ENCODE data around the gene CBX1.
"Not testable (repeated sequence)": the region's sequence is repeated elsewhere in the genome, so short reads cannot be mapped to it uniquely, and the experiment has no call there.

Gene CBX1

DNA sequence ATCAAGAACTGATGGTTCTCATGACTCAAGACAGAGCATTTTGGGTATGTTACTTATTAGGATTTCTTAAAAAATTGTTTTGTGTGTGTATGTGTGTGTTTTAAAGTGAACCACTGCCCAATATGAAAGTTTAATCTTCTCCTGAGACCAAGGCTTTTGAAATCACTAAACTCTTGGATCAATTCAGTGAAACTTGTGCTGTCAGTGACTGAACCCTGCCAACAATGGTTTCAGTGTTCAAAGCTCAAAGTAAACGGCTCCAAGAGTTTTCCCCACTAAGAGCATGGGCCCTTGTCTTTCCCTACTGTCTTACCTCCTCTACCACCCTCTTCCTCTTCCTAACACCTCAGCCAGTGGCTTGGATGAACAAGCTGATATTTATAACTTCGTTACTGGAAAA, 31.1 kb downstream of the CBX1 start:
- DNase-seq = no peak

DNA sequence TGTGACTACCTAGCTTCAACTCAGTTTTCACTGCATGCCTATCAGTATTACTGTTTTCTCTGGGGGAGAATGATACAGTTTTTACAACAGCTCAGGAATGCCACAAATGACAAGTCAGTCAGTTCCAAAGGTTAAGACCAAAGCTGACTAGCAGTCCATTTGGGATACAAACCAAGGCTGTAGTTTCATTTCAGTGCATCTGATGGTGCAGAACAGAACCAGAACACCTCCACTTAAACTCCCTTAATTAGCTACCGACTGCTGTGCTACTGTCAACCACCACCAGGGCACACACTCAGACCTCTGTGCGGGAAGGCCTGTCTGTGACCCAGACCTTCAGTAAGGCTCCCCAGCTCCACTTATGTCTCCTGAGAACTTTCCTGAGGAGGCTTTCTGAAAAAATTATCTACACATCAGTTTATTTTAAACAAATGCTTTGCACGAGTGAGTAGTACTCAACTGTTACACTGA, 32.8 kb downstream of the CBX1 start:
- no peak for DNase-seq

GRCh38 chr17:48067808-48068207, 33.5 kb downstream of the CBX1 start:
- DNase-seq = not testable (repeated sequence)

- no peak for DNase-seq
Observed at GRCh38 chr17:48067245-48067644, 34.0 kb downstream of the CBX1 start.

DNA sequence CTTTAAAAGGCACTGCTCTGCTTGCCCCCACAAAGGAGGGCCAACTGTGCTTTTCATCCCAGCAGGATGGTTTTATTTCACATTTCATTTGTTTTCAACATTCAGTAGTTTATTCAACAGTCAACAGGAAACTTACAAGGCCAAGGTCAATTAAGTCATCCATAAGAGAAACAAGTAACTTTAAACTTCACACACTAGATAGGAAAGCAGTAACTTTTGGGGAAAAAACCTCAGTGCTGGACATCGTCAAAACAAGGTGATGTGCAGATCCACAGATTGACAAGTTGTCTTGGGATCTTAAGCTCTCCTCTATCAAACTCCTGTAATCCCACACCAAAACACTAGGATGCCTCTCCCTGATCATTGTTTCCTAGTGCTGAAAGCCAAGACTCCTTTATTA, 34.6 kb downstream of the CBX1 start:
- no peak for DNase-seq

- no peak for DNase-seq
Observed at GRCh38 chr17:48066192-48066591, 35.1 kb downstream of the CBX1 start.

DNA sequence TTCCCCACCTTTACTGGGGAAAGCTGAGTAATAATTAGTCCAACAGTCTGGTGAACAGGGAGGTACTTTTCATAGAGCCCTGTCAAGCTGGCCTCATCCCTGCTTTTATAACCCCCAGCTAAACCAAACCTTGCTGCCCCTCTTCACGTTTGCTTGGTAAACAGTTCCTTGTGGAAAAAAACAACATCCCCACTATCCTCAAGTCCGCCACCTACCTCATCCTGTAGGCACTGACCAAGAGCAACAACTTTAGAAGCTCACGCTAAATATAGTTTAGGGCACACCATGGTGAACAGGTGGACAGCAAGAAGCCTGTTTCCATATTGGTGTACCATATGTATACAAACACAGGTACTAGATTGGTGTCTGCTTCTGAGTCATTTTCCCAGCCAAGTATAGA, 36.6 kb downstream of the CBX1 start:
- no peak for DNase-seq

DNA sequence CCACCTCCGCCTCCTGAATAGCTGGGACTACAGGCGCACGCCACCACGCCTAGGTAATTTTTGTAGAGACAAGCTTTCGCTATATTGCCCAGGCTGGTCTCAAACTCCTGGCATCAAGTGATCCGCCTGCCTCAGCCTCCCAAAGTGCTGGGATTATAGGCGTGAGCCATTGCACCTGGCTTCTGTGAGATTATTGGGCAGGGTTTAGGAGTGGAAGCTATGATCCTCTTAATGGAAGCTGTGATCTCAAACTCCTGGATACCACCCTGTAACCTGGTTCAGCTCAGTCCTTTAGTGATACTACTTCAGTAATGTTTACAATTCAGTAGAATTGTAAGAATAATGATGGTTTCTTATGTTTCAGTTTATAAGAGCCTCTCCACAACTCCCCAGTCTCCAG, 39.0 kb downstream of the CBX1 start:
- DNase-seq = no peak

- no peak for DNase-seq
Observed at GRCh38 chr17:48060249-48060648, 41.0 kb downstream of the CBX1 start.

DNA sequence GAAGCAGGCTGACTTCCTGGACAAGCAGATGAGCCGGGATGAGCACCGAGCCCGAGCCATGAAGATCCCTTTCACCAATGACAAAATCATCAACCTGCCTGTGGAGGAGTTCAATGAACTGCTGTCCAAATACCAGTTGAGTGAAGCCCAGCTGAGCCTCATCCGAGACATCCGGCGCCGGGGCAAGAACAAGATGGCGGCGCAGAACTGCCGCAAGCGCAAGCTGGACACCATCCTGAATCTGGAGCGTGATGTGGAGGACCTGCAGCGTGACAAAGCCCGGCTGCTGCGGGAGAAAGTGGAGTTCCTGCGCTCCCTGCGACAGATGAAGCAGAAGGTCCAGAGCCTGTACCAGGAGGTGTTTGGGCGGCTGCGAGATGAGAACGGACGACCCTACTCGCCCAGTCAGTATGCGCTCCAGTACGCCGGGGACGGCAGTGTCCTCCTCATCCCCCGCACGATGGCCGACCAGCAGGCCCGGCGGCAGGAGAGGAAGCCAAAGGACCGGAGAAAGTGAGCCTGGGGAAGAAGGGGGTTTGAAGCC, 42.1 kb downstream of the CBX1 start:
- DNase-seq = no peak

DNA sequence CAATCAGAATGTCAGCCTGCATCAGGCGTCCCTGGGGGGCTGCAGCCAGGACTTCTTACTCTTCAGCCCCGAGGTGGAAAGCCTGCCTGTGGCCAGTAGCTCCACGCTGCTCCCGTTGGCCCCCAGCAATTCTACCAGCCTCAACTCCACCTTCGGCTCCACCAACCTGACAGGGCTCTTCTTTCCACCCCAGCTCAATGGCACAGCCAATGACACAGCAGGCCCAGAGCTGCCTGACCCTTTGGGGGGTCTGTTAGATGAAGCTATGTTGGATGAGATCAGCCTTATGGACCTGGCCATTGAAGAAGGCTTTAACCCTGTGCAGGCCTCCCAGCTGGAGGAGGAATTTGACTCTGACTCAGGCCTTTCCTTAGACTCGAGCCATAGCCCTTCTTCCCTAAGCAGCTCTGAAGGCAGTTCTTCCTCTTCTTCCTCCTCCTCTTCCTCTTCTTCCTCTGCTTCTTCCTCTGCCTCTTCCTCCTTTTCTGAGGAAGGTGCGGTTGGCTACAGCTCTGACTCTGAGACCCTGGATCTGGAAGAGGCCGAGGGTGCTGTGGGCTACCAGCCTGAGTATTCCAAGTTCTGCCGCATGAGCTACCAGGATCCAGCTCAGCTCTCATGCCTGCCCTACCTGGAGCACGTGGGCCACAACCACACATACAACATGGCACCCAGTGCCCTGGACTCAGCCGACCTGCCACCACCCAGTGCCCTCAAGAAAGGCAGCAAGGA, 42.7 kb downstream of the CBX1 start:
- DNase-seq = no peak

DNA sequence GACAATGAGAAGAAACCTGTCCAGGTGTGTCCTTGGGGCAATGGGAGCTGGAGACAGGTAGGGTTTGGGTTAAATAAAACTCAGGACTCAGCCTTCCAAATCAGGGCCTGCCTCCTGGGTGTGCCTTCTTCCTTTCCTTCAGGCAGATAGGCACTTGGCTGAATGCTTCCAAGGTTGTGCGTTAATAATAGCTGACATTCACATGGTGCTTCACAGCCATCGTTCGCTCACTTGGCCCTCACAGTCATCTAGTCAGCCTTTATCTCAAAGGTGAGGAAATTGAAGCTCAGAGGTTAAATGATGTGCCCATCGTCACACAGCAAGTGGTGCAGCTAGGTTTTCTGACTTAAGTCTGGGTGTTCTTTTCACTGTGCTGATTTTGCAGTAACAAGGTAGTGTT, 43.7 kb downstream of the CBX1 start:
- no peak for DNase-seq

GRCh38 chr17:48056879-48057278, 44.4 kb downstream of the CBX1 start:
- no peak for DNase-seq

DNA sequence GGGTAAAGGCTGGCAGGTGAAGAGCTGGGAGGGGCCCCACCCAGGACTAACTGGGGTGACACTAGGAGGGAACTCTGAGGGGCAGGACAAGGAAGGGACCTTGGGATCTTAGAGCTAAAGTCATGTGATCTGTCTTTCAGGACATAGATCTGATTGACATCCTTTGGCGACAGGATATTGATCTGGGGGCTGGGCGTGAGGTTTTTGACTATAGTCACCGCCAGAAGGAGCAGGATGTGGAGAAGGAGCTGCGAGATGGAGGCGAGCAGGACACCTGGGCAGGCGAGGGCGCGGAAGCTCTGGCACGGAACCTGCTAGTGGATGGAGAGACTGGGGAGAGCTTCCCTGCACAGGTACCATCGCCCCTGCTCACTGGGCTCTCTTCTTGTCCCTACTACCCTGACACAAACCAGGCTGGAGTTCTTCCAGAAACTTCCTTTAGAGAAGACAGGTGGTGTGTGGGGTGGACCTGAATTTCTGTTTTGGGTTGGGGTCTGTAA, 45.0 kb downstream of the CBX1 start:
- no peak for DNase-seq

DNA sequence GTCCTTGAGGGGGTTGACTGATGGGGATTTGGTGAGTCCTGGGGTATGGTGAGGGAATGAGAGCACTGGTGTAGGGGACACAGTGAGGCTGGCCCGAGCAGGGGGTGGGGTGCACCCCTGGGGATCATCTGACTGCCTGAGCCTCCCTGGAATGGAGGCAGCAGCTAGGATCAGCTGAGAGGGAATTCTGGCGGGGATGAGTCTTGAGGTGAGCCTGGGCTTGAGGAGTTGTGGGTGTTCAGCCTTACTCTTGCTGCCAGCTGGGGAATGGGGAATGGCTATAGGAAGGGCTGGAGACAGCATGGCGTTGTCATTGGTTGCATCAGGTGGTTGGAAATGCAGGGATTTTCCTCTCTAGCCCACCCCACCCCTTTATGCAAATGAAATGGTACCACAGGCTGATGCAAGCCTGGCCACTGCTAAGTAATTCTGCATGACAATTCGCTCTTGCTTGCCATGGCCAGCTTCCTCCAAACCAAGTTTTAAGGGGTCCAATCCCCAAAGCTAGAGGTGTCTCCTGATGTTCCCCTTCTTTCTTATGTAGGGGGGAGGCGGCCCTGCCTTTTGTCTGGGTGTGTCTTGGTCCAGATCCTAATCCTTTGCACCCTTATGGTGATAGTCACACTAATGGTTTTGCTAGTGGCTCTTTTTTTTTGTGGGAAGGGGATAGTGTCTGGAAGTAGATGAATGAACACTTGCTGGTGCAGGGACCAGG, 45.6 kb downstream of the CBX1 start:
- no peak for DNase-seq

- peak; percentile 16 for DNase-seq
Observed at GRCh38 chr17:48054238-48055185, 46.8 kb downstream of the CBX1 start.

DNA sequence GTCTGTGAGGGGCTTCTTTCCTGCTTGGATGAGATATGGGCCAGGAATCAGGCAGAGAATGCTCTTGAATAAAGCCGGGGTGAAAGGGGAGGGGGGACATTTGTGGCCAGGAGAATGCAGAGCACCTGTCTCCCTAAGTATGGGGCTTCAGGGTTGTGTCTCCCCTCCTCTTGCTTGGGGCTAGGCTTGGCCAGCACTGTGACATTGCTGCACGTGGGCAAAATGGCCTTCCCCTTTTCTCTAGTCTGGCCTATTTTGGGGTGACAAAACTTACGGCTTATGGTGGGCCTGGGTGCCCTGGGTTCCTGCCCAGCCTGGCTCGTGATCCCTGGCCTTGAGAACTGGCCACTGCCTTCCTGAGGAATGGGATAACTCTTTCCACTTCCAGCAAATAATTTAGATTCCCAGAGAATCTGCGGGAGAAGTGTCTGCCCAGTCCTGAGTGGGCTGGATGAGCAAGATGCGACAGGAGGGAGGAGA, 47.5 kb downstream of the CBX1 start:
- DNase-seq = no peak

- DNase-seq = peak; percentile 85
Observed at GRCh38 chr17:48052956-48053757, 48.1 kb downstream of the CBX1 start.

DNA sequence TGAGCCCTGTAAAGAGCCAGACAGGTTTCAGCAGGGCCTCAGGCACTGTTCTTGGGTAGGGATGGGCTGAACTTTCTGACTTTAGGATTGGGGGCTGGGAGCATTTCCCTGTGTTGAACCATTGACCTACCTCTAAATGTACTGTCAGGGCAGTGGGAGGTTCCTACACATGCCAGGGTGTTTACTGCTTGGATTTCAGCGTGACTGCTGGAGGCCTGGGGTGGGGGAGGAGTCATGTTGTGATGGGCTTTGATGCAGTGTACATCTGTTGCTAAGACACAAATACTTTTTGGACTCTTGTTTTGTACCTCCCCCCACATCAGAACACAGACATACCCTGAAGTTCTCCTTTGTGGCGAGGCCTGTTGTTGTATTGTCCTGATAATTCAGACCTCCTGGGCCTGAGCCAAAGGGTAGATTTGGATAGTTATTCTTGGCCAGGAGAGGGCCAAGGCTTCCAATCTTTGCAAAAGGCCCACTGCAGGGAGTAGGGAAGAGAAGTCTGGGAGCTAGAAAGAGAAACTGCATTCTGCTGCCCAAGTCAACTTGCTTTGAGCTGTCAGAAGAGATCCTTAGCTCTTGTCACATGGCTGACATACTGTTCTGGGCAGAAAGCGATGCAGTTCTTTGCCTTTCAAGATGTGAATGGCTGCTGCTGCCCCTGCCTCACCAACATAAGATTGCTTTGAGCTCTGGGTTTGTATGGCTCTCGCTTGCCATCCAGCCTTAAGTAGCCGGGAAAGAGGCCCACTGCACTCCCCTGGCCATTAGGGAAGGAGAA, 49.4 kb downstream of the CBX1 start:
- DNase-seq = no peak

GRCh38 chr17:48051283-48051682, 50.0 kb downstream of the CBX1 start:
- DNase-seq = no peak
